NCI-H1105 (cell line): ENCODE results near the gene OR51G2.

Experiments used
- DNase-seq: peaks from one replicate; lab custom pipeline; 2025; lab: John Stamatoyannopoulos, UW

OR51G2 gene

DNA sequence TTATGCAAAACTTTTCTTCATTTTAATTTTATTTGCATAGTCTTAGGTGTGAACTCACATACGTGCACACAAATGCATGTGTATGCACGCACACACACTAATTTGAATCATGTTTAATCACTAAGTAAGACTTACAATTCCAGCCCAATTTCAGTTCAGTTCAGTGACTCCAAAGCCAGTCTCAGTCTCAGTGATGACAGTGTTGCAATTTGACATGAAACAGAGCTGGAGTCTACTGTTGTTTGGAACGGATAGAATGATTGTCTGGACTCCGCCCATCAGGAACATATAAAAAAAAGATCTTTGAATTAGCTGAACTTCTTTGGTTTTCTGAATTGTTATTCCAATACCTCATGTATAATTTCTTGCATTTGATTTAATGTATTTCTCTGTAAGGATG lies 55.3 kb downstream of the OR51G2 start:
- DNase-seq: no peak
